ENCODE measurements around the gene CDK19. TPM values are rescaled to one million over a fixed set of nuclear protein-coding genes. Genes with fewer than 3 reads are reported as not detected.
"Not testable (repeated sequence)": the region's sequence is repeated elsewhere in the genome, so short reads cannot be mapped to it uniquely, and the experiment has no call there.

Gene CDK19
- polyA plus RNA-seq, 1 experiment: 21.4 TPM

DNA sequence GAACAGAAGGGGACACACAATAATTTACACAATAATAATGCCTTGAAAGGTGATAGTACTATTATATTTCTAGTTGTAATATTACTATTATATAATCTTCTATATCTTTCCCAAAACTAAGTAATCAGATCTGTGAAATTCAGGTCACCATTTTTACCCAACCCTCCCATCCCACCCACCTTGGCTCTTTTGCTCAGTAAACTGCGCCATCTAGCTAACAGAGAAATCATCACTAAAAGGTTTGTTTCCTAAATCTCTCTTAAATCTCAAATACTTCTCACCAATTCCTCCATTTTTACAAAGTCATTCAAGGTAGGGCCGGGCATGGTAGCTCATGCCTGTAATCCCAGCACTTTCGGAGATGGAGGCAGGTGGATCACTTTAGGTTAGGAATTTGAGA, 83.4 kb downstream of the CDK19 start:
- POLR2A ChIA-PET: no interaction called here

DNA sequence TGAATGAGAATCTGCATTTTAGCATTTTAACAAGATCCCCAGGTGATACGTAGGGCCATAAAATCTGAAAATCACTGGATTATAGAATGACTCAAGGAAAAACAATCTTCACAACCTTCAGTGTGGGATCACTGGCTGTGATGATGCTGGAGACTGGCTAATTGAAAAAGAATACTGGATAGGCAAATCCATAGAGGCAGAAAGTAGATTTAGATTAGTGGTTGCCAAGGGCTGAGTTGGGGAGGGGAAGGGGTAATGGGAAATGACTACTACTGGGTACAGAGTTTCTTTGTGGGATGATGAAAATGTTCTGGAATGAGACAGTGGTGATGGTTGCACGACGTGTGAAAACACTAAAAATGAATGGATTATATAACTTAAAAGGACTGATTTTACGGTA, 84.1 kb downstream of the CDK19 start:
- TF ChIP-seq, protein P1, sequence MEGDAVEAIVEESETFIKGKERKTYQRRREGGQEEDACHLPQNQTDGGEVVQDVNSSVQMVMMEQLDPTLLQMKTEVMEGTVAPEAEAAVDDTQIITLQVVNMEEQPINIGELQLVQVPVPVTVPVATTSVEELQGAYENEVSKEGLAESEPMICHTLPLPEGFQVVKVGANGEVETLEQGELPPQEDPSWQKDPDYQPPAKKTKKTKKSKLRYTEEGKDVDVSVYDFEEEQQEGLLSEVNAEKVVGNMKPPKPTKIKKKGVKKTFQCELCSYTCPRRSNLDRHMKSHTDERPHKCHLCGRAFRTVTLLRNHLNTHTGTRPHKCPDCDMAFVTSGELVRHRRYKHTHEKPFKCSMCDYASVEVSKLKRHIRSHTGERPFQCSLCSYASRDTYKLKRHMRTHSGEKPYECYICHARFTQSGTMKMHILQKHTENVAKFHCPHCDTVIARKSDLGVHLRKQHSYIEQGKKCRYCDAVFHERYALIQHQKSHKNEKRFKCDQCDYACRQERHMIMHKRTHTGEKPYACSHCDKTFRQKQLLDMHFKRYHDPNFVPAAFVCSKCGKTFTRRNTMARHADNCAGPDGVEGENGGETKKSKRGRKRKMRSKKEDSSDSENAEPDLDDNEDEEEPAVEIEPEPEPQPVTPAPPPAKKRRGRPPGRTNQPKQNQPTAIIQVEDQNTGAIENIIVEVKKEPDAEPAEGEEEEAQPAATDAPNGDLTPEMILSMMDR (IDR thresholded peaks at IDR 0.05; ENCODE audit: low read depth, low read length): no peak
- ChIA-PET CTCF (no interaction called here), POLR2A (interaction anchor here (0.6 kb wide), 1 partner anchor 145 kb away, joined by 9 read pairs; no protein-coding TSS in a partner anchor)
- Histone ChIP-seq H3K27me3 (ENCODE audit: control insufficient read depth, insufficient read depth, low read length) (no peaks in the 10 kb centered on the region), H3K27ac (ENCODE audit: low read depth, low read length) (no peak overlapping the region), H3K9me3 (ENCODE audit: control insufficient read depth, insufficient read depth, low read length) (no peaks in the 10 kb centered on the region), H3K4me3 (ENCODE audit: low read depth, low read length) (no peak overlapping the region)
- DNase-seq (ENCODE audit: low read depth, low spot score): no peak

More for the DNA sequence above, 83.4 kb downstream of the CDK19 start:
- H3K9me3 ChIP-seq (ENCODE audit: control insufficient read depth, insufficient read depth, low read length): no peaks in the 10 kb centered on the region
- no peak overlapping the region for H3K27ac ChIP-seq (ENCODE audit: low read depth, low read length)
- CTCF ChIA-PET: interaction anchor here (0.6 kb wide), 1 partner anchor 142 kb away, joined by 3 read pairs; no protein-coding TSS in a partner anchor
- H3K4me3 ChIP-seq (ENCODE audit: low read depth, low read length): no peak overlapping the region
- no peaks in the 10 kb centered on the region for H3K27me3 ChIP-seq (ENCODE audit: control insufficient read depth, insufficient read depth, low read length)
- TF ChIP-seq, protein P1 (IDR thresholded peaks at IDR 0.05; ENCODE audit: low read depth, low read length): no peak
- no peak for DNase-seq (ENCODE audit: low read depth, low spot score)

DNA sequence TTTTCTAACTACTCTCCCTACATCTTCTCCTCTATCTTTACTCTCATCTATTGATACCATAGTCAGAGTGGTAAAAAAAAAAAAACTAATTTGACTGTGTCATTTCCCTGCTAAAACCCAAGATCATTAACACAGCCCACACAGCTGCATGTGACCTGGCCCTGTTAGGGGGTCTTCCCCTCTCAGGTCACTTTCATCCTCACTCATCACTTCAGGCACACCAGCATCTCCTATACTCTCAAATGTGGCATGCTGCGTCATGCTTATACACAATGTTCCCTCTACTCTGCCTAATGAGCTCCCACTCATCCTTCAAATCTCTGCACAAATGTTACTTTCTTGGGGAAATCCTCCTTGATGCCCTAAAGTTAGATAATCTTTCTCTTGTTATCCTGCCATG, 86.8 kb downstream of the CDK19 start:
- ChIA-PET CTCF (no interaction called here), POLR2A (no interaction called here)
- Histone ChIP-seq H3K4me3 (ENCODE audit: low read depth, low read length) (no peak overlapping the region), H3K27me3 (ENCODE audit: control insufficient read depth, insufficient read depth, low read length) (no peaks in the 10 kb centered on the region), H3K9me3 (ENCODE audit: control insufficient read depth, insufficient read depth, low read length) (no peaks in the 10 kb centered on the region), H3K27ac (ENCODE audit: low read depth, low read length) (no peak overlapping the region)
- TF ChIP-seq, protein P1 (IDR thresholded peaks at IDR 0.05; ENCODE audit: low read depth, low read length): no peak
- no peak for DNase-seq (ENCODE audit: low read depth, low spot score)

DNA sequence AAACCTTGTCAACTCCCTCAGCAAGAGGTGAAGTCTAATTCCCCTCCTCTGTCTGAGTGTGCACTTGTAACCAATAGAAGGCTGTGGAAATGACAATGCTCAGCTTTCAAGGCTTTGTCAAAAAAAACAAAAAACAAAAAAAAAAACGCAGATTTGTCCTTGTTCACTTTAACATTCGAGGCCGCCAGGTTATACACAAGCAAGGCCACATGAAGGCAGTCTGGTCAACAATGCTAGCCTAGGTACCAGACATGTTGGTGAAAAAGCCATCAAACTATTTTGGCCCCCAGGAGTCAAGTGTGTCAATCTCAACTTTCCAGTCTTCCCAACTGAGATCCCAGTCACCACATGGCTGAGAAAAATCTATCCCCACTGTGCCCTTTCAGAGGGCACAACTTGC, 92.3 kb downstream of the CDK19 start:
- H3K9me3 ChIP-seq (ENCODE audit: control insufficient read depth, insufficient read depth, low read length): no peaks in the 10 kb centered on the region
- no peak overlapping the region for H3K4me3 ChIP-seq (ENCODE audit: low read depth, low read length)
- TF ChIP-seq, protein P1 (IDR thresholded peaks at IDR 0.05; ENCODE audit: low read depth, low read length): no peak
- H3K27ac ChIP-seq (ENCODE audit: low read depth, low read length): no peak overlapping the region
- no peaks in the 10 kb centered on the region for H3K27me3 ChIP-seq (ENCODE audit: control insufficient read depth, insufficient read depth, low read length)
- ChIA-PET CTCF (no interaction called here), POLR2A (no interaction called here)
- no peak for DNase-seq (ENCODE audit: low read depth, low spot score)

DNA sequence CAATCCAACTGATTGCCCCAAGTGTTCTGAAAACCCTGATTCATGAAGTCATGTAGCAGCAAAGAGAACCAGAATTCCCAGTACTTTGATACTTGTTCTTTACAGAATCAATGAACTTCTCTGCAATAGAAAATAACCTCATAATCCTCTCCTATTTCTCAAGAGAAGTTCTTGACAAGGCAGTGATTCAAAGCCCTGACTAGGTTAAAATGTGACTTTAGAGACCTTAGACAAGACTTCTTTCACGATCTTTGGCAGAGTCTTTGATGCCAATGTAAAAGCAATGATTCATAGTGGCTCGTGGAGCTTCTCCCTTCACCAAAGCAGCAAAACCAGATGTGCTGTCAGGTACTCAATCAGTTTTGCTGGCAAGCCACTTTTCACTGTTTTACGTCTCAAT, 95.2 kb downstream of the CDK19 start:
- no peak for DNase-seq (ENCODE audit: low read depth, low spot score)
- H3K27me3 ChIP-seq (ENCODE audit: control insufficient read depth, insufficient read depth, low read length): no peaks in the 10 kb centered on the region
- POLR2A ChIA-PET: interaction anchor here (0.6 kb wide), 1 partner anchor 154 kb away, joined by 3 read pairs; the partner anchor contains the start of gene AMD1
- TF ChIP-seq, protein P1 (IDR thresholded peaks at IDR 0.05; ENCODE audit: low read depth, low read length): no peak
- CTCF ChIA-PET: no interaction called here
- no peaks in the 10 kb centered on the region for H3K9me3 ChIP-seq (ENCODE audit: control insufficient read depth, insufficient read depth, low read length)
- no peak overlapping the region for H3K4me3 ChIP-seq (ENCODE audit: low read depth, low read length)
- H3K27ac ChIP-seq (ENCODE audit: low read depth, low read length): no peak overlapping the region

DNA sequence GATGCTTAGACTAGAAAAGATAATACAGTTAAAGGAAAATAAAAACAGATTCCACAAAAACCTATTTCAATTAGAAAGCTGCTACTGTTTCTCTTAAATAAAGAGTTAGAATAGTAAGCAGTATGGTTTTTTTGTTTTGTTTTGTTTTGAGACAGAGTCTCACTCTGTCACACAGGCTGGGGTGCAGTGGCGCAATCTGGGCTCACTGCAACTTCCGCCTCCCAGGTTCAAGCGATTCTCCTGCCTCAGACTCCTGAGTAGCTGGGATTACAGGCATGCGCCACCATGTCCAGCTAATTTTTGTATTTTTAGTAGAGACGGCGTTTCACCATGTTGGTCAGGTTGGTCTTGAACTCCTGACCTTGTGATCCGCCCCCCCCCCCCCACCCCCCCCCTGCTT, 95.7 kb downstream of the CDK19 start:
- H3K9me3 ChIP-seq (ENCODE audit: control insufficient read depth, insufficient read depth, low read length); H3K27ac ChIP-seq (ENCODE audit: low read depth, low read length); H3K27me3 ChIP-seq (ENCODE audit: control insufficient read depth, insufficient read depth, low read length); H3K4me3 ChIP-seq (ENCODE audit: low read depth, low read length); CTCF ChIA-PET; DNase-seq (ENCODE audit: low read depth, low spot score): not testable (repeated sequence)
- POLR2A ChIA-PET: interaction anchor here (0.6 kb wide), 1 partner anchor 155 kb away, joined by 3 read pairs; the partner anchor contains the start of gene AMD1
